Neutrophil (primary cell): ENCODE data around the gene UXT.

Experiments used
- H3K27ac ChIP-seq: fragments of 200-600 bp; sonication (generic); 2 replicates; pipeline ENCODE4 v1.5.1; 2016; ENCODE audit warnings: mild to moderate bottlenecking, moderate library complexity
- H3K27me3 ChIP-seq: fragments of 200-600 bp; sonication (generic); 2 replicates; pipeline ENCODE4 v1.6.0; 2016; ENCODE audit warnings: mild to moderate bottlenecking
- H3K36me3 ChIP-seq: fragments of 200-600 bp; sonication (generic); 2 replicates; pipeline ENCODE4 v1.5.1; 2017
- H3K4me1 ChIP-seq, 2 experiments: fragments of 200-600 bp in 1 of 2; sonication (generic) in 1 of 2; 1 replicate in 1 of 2; 2 replicates in 1 of 2; pipeline versions ENCODE4 v1.5.1 to v1.6.1; 2013 to 2016; ENCODE audit warnings: low read depth in 1 of 2, low read length in 1 of 2, mild to moderate bottlenecking in 1 of 2, moderate library complexity in 1 of 2; ENCODE audit not compliant: control insufficient read depth in 1 of 2, insufficient read depth in 1 of 2
- H3K4me3 ChIP-seq, 2 experiments: fragments of 200-600 bp in 1 of 2; sonication (generic) in 1 of 2; 1 replicate in 1 of 2; 2 replicates in 1 of 2; pipeline ENCODE4 v1.5.1; 2013 to 2016; ENCODE audit warnings: low read depth in 1 of 2, low read length in 1 of 2, mild to moderate bottlenecking in 1 of 2, moderate library complexity in 1 of 2
- H3K9me3 ChIP-seq: fragments of 200-600 bp; sonication (generic); 2 replicates; pipeline ENCODE4 v1.5.1; 2016
- CTCF ChIP-seq: fragments of 200-600 bp; sonication (generic); IDR thresholded peaks from 2 replicates; pipeline ENCODE4 v1.5.1; 2016; ENCODE audit warnings: antibody characterized with exemption

Gene UXT

GRCh38 chrX:47651043-47651905 is 7.7 kb downstream of the UXT start:
- peaks cover 16 to 17% of the 10 kb centered on the region in 2 experiments for H3K4me1 ChIP-seq
- TF ChIP-seq CTCF = no peak
- no peaks in the 10 kb centered on the region for H3K27me3 ChIP-seq
- H3K4me3 ChIP-seq = peak overlapping the region; percentile 70
- H3K9me3 ChIP-seq = no peaks in the 10 kb centered on the region
- peaks cover 13% of the 10 kb centered on the region for H3K36me3 ChIP-seq
- H3K27ac ChIP-seq = peak overlapping the region; percentile 75

DNA sequence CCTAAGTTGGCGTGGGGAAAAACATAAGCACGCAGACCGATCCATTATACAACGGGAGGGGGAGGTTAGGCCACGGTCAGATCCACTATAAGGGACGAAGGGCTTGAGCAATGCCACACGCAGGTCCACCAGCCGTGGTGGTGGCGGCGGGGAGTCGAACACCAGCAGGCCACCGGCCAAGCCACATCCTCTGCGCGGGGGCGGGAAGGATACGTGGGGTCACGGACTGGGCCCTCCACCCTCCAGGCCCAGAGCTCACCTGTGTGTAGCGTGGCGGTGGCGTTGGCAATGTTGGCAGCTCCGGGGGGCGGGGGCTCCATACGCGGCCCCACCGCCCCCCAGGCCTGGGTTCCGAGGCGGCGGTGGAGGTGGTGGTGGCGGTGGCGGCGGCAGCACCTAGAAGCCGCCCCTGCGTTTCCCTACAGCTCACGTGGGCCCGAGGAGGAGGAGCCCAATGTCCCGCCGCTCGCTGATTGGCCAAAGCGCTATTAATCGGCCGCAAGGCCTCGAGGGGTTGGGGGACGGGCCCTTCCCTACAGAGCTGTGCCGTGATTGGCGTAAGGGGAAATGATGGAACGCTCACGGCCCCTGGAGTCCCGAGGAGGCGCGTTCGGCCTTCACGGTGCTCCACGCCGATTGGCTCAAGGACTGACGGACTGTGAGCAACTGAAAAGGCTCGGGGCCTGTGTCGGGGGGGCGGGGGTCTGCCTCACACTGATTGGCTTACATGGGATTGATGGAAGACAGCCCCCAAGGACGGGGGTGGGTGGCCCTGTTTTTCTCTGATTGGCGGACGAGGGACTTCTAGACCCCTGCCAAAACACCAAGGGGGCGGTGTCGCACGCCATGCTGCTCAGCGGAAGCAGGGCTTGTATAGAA is 8.6 kb downstream of the UXT start, which contains the start of gene ELK1:
Gene ELK1, minus strand, starts transcription at position 400 of the 879 bp plus-strand sequence. CDS start 9,122 bp downstream, outside the sequence.
- H3K27ac ChIP-seq = peak within 1 kb of the TSS; percentile 75
- H3K4me3 ChIP-seq = peak within 1 kb of the TSS; percentile 70
- peaks cover 15 to 17% of the 10 kb centered on the region in 2 experiments for H3K4me1 ChIP-seq
- TF ChIP-seq CTCF = peak; percentile 30
- H3K9me3 ChIP-seq = no peaks in the 10 kb centered on the region
- H3K36me3 ChIP-seq = peaks cover 5% of the 10 kb centered on the region
- no peaks in the 10 kb centered on the region for H3K27me3 ChIP-seq

- peaks cover under 1% of the 10 kb centered on the region for H3K36me3 ChIP-seq
- H3K27ac ChIP-seq = peak overlapping the region; percentile 75
- no peaks in the 10 kb centered on the region for H3K27me3 ChIP-seq
- H3K4me3 ChIP-seq = peak overlapping the region; percentile 70
- H3K9me3 ChIP-seq = no peaks in the 10 kb centered on the region
- H3K4me1 ChIP-seq = peaks cover 15 to 17% of the 10 kb centered on the region in 2 experiments
- no peak for TF ChIP-seq CTCF
Observed at GRCh38 chrX:47649781-47650163, 9.2 kb downstream of the UXT start.

DNA sequence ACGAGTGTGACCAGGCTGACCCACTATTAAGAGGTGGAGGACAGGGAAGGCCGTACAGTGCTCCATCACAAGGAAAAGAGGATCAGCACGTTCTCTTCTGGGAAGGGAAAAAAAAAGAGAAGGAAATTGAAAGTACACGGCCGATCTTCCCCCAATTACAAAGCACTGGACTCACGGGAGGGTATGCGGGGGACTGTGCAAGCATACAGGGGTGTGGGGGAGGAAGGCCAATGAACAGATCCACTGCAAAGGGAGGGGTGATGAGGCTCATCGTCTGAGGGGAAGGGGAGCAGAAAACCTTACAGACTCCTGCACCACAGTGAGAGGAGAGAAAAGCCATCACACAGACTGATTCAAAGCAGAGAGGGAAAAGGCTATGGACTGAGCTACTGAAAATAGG is 9.7 kb downstream of the UXT start:
- no peak for TF ChIP-seq CTCF
- no peaks in the 10 kb centered on the region for H3K36me3 ChIP-seq

GRCh38 chrX:47648376-47648775 is 10.6 kb downstream of the UXT start:
- H3K4me1 ChIP-seq = peaks cover 18 to 20% of the 10 kb centered on the region in 2 experiments
- no peaks in the 10 kb centered on the region for H3K27me3 ChIP-seq
- H3K27ac ChIP-seq = no peak overlapping the region
- H3K36me3 ChIP-seq = no peaks in the 10 kb centered on the region
- H3K9me3 ChIP-seq = no peaks in the 10 kb centered on the region
- no peak overlapping the region for H3K4me3 ChIP-seq
- TF ChIP-seq CTCF = no peak

More for the DNA sequence above, 9.7 kb downstream of the UXT start:
- Histone ChIP-seq H3K27ac (peak overlapping the region; percentile 20), H3K9me3 (no peaks in the 10 kb centered on the region), H3K27me3 (no peaks in the 10 kb centered on the region), H3K4me3 (no peak overlapping the region), H3K4me1 (peaks cover 15 to 17% of the 10 kb centered on the region in 2 experiments)
